SK-N-MC (cell line): ENCODE data around the gene OLIG2.

Experiments used
- DNase-seq: peaks from one replicate; pipeline ENCODE4 v3.0.0-alpha.2; 2011; ENCODE audit warnings: low read depth, low spot score
- H3K27ac ChIP-seq: fragments of 200-600 bp; sonication (generic); 2 replicates; pipeline ENCODE4 v1.5.1; 2016; ENCODE audit warnings: mixed run types
- H3K36me3 ChIP-seq: fragments of 200-600 bp; sonication (generic); 2 replicates; pipeline ENCODE4 v1.6.1; 2017; ENCODE audit warnings: antibody characterized with exemption, low read length, mixed read lengths; ENCODE audit not compliant: insufficient read depth
- H3K4me3 ChIP-seq: fragments of 200-600 bp; sonication (generic); 2 replicates; pipeline ENCODE4 v1.5.1; 2016
- H3K9ac ChIP-seq: fragments of 200-600 bp; sonication (generic); 2 replicates; pipeline ENCODE4 v1.8.0; 2017; ENCODE audit warnings: mixed run types, mixed read lengths; ENCODE audit not compliant: insufficient read length
- H3K9me3 ChIP-seq: fragments of 200-600 bp; sonication (generic); 2 replicates; pipeline ENCODE4 v1.6.1; 2017; ENCODE audit warnings: low read depth, mild to moderate bottlenecking, antibody characterized with exemption, low read length, moderate library complexity, mixed read lengths
- EZH2 ChIP-seq: fragments of 200-600 bp; sonication (generic); IDR thresholded peaks from one replicate; pipeline ENCODE4 v1.6.1; 2017; ENCODE audit warnings: antibody characterized with exemption
- FOXP2 ChIP-seq: optimal IDR thresholded peaks from 2 replicates; pipeline ENCODE3; 2011; ENCODE audit warnings: mild to moderate bottlenecking, moderate library complexity; ENCODE audit not compliant: insufficient read depth; ENCODE audit errors: extremely low read length, control extremely low read depth
- POLR2AphosphoS5 ChIP-seq: IDR thresholded peaks from 2 replicates; pipeline ENCODE4 v1.6.1; 2012; ENCODE audit warnings: mild to moderate bottlenecking, low read depth, low read length, borderline replicate concordance

Gene OLIG2

DNA sequence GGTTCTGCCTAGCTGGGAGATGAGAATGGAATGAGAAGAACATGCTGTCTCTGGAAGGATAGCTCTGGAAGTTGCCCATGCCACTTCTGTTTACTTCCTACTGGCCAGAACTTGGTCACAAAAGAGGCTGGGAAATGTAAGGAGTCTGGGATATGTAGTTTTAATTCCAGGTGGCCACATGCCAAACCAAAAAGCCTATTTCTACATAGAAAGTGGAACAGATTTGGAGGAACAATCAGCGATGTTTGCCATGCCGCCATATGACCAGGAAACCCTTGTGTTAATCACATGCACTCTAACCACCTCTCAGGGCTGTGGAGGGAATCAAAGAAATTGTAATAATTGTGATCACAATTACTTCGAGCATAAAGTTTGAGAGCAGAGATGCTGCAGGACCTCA lies 10.0 kb upstream of the OLIG2 start:
- no peak overlapping the region for H3K4me3 ChIP-seq
- no peak overlapping the region for H3K9ac ChIP-seq
- no peaks in the 10 kb centered on the region for H3K9me3 ChIP-seq
- TF ChIP-seq POLR2AphosphoS5 (no peak), EZH2 (no peak), FOXP2 (no peak)
- DNase-seq, result no peak
- no peaks in the 10 kb centered on the region for H3K36me3 ChIP-seq
- no peak overlapping the region for H3K27ac ChIP-seq

- DNase-seq, result no peak
- Histone ChIP-seq H3K36me3 (no peaks in the 10 kb centered on the region), H3K4me3 (no peak overlapping the region), H3K9me3 (no peaks in the 10 kb centered on the region), H3K27ac (no peak overlapping the region), H3K9ac (no peak overlapping the region)
- no peak for TF ChIP-seq POLR2AphosphoS5
- TF ChIP-seq EZH2, result no peak
- no peak for TF ChIP-seq FOXP2
Observed at GRCh38 chr21:33018707-33019465, 6.8 kb upstream of the OLIG2 start.

DNA sequence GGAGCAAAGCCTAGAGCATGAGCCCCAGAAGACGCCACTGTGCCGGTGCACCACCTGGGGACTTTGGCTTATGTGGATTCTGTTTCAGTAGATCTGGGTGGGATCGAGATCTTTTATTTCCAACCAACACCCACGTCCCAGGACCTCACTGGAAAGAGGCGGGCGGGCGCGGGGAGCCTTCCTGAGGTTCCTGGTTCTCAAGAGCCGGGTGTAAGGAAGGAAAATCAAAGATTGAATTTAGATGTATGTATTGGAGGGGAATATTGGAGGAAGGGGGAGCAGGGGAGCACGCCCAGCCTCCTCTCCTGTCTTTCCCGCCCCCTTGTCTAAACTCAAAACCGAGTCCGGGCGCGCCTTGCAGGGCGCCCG lies 6.2 kb upstream of the OLIG2 start:
- no peak for DNase-seq
- Histone ChIP-seq H3K9me3 (no peaks in the 10 kb centered on the region), H3K9ac (no peak overlapping the region), H3K4me3 (no peak overlapping the region), H3K36me3 (no peaks in the 10 kb centered on the region), H3K27ac (no peak overlapping the region)
- no peak for TF ChIP-seq EZH2
- no peak for TF ChIP-seq FOXP2
- no peak for TF ChIP-seq POLR2AphosphoS5

- H3K4me3 ChIP-seq, result no peak overlapping the region
- no peak for DNase-seq
- TF ChIP-seq POLR2AphosphoS5 (no peak), FOXP2 (no peak), EZH2 (peak; percentile 90)
- H3K9me3 ChIP-seq, result no peaks in the 10 kb centered on the region
- H3K9ac ChIP-seq, result no peak overlapping the region
- no peak overlapping the region for H3K27ac ChIP-seq
- H3K36me3 ChIP-seq, result no peaks in the 10 kb centered on the region
Observed at GRCh38 chr21:33019885-33020557, 5.7 kb upstream of the OLIG2 start.

DNA sequence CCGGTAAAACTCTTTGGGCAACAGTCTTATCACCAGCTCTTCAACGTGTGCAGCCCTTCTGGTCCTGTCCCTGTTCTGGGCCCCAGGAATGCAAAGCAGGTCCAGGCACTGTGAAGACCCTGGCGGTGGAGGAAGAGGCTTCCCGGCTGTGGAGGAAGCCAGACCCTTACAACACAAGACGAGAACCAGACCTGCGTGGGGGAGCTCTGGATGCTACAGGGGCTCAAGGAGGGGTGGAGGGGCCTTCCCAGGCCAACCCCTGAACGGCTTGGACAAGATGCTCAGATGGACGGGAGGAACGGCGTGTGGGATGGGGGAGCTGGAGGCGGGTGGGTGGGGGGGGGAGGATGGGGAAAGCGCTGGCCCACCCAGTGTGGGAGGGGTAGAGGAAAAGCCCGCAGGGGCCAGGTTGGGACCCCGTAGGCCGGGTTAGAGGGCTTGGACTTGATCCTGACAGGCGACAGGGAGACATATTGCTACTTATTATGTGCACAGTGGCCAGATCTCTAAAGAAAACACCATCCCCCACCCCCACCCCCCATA lies 5.1 kb upstream of the OLIG2 start:
- Histone ChIP-seq H3K4me3 (no peak overlapping the region), H3K9ac (no peak overlapping the region)
- TF ChIP-seq POLR2AphosphoS5, result no peak
- no peak for TF ChIP-seq FOXP2
- TF ChIP-seq EZH2, result peak; percentile 37

GRCh38 chr21:33021150-33021549 lies 4.6 kb upstream of the OLIG2 start:
- no peak for TF ChIP-seq EZH2
- no peak for TF ChIP-seq FOXP2
- DNase-seq, result no peak

More for the DNA sequence above, 5.1 kb upstream of the OLIG2 start:
- no peaks in the 10 kb centered on the region for H3K36me3 ChIP-seq
- no peak overlapping the region for H3K27ac ChIP-seq
- no peak for DNase-seq
- H3K9me3 ChIP-seq, result no peaks in the 10 kb centered on the region

GRCh38 chr21:33021667-33022066 lies 4.1 kb upstream of the OLIG2 start:
- no peak for DNase-seq
- H3K4me3 ChIP-seq, result no peak overlapping the region
- TF ChIP-seq POLR2AphosphoS5, result no peak
- no peak overlapping the region for H3K27ac ChIP-seq
- H3K9ac ChIP-seq, result no peak overlapping the region
- H3K9me3 ChIP-seq, result no peaks in the 10 kb centered on the region
- H3K36me3 ChIP-seq, result no peaks in the 10 kb centered on the region

More at GRCh38 chr21:33021150-33021549, 4.6 kb upstream of the OLIG2 start:
- H3K9me3 ChIP-seq, result no peaks in the 10 kb centered on the region
- no peak overlapping the region for H3K27ac ChIP-seq
- no peaks in the 10 kb centered on the region for H3K36me3 ChIP-seq
- no peak overlapping the region for H3K4me3 ChIP-seq
- H3K9ac ChIP-seq, result no peak overlapping the region

DNA sequence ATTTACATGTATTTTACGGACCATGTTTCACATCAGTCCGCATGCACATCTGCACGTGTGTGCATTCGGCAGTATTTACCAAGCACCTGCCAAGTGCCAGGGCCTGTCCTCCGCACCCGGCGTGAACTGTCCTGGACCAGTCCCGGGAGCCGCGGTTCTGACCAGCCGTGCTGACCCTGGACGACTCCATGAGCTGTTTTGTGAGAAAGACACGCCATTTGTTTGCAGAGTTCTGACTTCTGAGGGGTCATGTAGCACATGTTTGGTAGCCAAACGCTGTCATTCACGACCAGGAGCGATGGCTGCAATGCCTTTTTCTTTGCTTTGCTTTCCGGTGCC lies 3.3 kb upstream of the OLIG2 start:
- H3K9me3 ChIP-seq, result no peaks in the 10 kb centered on the region
- H3K27ac ChIP-seq, result no peak overlapping the region
- TF ChIP-seq EZH2 (no peak), FOXP2 (no peak)
- H3K4me3 ChIP-seq, result no peak overlapping the region
- H3K36me3 ChIP-seq, result no peaks in the 10 kb centered on the region
- H3K9ac ChIP-seq, result no peak overlapping the region
- DNase-seq, result no peak
